ENCODE data around the gene NAALADL2. TPM values are rescaled to one million over a fixed set of nuclear protein-coding genes. Genes with fewer than 3 reads are reported as not detected.
"Not testable (repeated sequence)": the region's sequence is repeated elsewhere in the genome, so short reads cannot be mapped to it uniquely, and the experiment has no call there.

NAALADL2 gene
- total RNA-seq, 1 donor from 2014 or later: 5.9 TPM

DNA sequence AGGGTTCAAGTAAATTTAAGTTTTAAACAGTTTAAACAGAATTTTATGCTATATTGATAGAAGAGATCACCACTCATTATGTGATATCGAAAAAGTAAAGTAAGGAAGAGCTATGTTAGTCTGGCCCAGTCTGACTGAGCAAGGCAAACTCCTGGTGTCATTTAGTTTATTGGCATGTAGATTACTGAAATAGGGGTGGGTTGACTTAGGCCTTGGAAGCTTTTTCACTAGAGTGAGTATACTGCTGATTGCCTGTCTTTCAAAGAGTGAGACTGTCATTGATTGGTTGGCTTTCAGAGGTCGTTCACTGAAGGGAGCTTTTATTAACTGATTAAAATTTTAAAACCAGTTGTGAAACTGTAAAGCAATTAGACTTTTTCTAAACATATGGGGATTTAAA, 294.5 kb downstream of the NAALADL2 start:
- intact Hi-C loops (cut with DNase I): no loop called here
- Histone ChIP-seq H3K27ac (no peak overlapping the region), H3K4me1 (no peaks in the 10 kb centered on the region), H3K9me3 (no peaks in the 10 kb centered on the region), H3K4me3 (no peak overlapping the region), H3K27me3 (no peaks in the 10 kb centered on the region), H3K36me3 (no peaks in the 10 kb centered on the region)
- no peak for DNase-seq (ENCODE audit: low spot score in 2 of 2)
- TF ChIP-seq, protein P1, sequence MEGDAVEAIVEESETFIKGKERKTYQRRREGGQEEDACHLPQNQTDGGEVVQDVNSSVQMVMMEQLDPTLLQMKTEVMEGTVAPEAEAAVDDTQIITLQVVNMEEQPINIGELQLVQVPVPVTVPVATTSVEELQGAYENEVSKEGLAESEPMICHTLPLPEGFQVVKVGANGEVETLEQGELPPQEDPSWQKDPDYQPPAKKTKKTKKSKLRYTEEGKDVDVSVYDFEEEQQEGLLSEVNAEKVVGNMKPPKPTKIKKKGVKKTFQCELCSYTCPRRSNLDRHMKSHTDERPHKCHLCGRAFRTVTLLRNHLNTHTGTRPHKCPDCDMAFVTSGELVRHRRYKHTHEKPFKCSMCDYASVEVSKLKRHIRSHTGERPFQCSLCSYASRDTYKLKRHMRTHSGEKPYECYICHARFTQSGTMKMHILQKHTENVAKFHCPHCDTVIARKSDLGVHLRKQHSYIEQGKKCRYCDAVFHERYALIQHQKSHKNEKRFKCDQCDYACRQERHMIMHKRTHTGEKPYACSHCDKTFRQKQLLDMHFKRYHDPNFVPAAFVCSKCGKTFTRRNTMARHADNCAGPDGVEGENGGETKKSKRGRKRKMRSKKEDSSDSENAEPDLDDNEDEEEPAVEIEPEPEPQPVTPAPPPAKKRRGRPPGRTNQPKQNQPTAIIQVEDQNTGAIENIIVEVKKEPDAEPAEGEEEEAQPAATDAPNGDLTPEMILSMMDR (IDR thresholded peaks at IDR 0.05): no peak

DNA sequence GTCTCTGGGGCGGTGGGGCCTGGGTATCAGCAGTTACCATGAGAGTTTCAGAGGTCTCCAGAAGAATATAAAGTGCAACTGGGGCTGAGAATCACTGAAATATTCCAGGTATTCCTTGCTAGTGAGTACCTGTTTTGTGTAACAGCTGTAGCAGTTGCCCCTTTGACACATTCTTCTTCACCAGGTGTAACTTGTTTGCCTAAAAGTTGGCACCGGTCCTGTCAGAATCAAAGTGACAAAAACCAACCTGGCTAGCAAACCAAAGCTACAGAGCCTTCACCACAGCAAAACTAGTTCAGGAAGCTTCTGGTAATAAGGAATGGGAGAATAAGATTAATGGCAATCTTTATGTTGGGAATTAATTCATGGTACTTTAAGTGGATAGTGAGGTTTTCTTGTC, 296.0 kb downstream of the NAALADL2 start:
- Histone ChIP-seq H3K4me3 (no peak overlapping the region), H3K27ac (no peak overlapping the region), H3K4me1 (no peaks in the 10 kb centered on the region), H3K27me3 (no peaks in the 10 kb centered on the region), H3K9me3 (no peaks in the 10 kb centered on the region), H3K36me3 (no peaks in the 10 kb centered on the region)
- no peak for DNase-seq (ENCODE audit: low spot score in 2 of 2)
- TF ChIP-seq, protein P1 (IDR thresholded peaks at IDR 0.05): no peak
- intact Hi-C loops (cut with DNase I): no loop called here

DNA sequence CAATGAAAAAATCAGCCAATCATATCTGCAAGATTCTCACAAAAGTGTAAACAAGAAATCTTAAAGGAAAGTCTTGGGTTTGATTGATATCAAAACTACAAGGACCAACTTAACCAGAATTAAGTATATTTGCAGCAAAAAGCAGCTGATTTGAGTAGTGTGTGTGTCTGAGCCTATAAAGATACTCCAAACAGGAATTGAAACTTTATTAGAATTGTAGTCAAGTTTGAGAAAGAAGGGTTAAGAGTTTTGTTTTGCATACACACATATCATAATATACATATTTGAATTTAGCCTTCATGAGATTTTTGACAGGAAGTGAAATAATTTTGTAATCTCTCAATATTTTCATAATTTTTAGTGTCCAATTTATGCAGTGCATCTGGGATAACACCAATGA, 300.1 kb downstream of the NAALADL2 start:
- TF ChIP-seq, protein P1 (IDR thresholded peaks at IDR 0.05): no peak
- Histone ChIP-seq H3K27me3 (no peaks in the 10 kb centered on the region), H3K36me3 (no peaks in the 10 kb centered on the region), H3K27ac (no peak overlapping the region), H3K4me1 (no peaks in the 10 kb centered on the region), H3K4me3 (no peak overlapping the region), H3K9me3 (no peaks in the 10 kb centered on the region)
- no peak for DNase-seq (ENCODE audit: low spot score in 2 of 2)
- intact Hi-C loops (cut with DNase I): no loop called here

DNA sequence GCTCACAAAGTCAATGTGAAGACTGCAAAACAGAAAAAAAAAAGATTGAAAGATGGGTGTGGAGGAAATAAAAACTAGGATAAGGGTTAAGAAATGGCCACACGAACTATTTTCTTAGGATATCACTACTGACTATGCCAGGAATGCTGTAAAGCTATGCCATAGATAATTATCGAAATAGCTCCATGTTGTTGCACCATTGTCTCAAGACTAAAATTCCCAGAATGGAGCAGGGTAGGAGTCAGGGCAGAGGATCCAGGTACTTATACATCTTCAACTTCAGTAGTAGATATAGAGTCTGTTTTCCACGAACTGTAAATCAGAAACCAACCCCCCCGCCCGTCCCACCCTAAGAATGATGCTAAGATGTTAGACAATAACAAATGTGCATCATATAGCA, 302.2 kb downstream of the NAALADL2 start:
- DNase-seq (ENCODE audit: low spot score in 2 of 2): no peak
- H3K27ac ChIP-seq: no peak overlapping the region
- no peaks in the 10 kb centered on the region for H3K4me1 ChIP-seq
- intact Hi-C loops (cut with DNase I): no loop called here
- no peak overlapping the region for H3K4me3 ChIP-seq
- H3K27me3 ChIP-seq: no peaks in the 10 kb centered on the region
- TF ChIP-seq, protein P1 (IDR thresholded peaks at IDR 0.05): no peak
- no peaks in the 10 kb centered on the region for H3K36me3 ChIP-seq
- no peaks in the 10 kb centered on the region for H3K9me3 ChIP-seq

DNA sequence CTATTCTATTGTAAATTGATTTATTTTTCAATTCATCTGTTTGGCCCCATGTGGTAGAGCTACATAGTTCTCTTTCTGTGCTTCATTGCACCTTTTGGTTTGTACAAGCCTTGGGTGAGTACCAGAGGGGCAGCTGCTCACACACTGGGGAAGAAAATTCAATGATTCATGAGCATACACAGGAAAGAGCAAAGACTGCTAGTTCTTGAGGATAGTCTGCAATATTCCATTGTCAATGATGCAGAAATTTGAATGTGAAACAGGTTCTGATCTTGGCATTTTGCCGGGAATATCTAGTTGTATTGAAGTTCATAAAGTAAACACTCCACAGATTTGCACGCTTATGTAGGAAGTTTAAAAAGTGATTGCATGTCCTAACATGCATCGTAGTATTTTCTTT, 304.6 kb downstream of the NAALADL2 start:
- no peaks in the 10 kb centered on the region for H3K36me3 ChIP-seq
- H3K9me3 ChIP-seq: no peaks in the 10 kb centered on the region
- H3K27ac ChIP-seq: no peak overlapping the region
- H3K4me1 ChIP-seq: no peaks in the 10 kb centered on the region
- H3K27me3 ChIP-seq: no peaks in the 10 kb centered on the region
- intact Hi-C loops (cut with DNase I): no loop called here
- DNase-seq (ENCODE audit: low spot score in 2 of 2): no peak
- TF ChIP-seq, protein P1 (IDR thresholded peaks at IDR 0.05): no peak
- no peak overlapping the region for H3K4me3 ChIP-seq

DNA sequence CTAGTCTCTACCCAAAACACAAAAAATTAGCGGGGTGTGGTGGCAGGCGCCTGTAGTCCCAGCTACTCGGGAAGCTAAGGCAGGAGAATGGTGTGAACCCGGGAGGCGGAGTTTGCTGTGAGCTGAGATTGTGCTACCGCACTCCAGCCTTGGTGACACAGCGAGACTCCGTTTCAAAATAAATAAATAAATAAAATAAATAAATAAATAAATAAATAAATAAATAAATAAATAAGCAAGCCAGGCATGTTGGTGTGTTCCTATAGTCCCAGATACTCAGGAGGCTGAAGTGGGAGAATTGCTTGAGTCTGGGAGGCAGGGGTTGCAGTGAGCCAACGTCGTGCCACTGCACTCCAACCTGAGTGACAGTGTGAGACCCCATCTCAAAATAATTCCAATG, 314.0 kb downstream of the NAALADL2 start:
- intact Hi-C loops (cut with DNase I); H3K4me3 ChIP-seq; H3K36me3 ChIP-seq; H3K9me3 ChIP-seq; H3K27ac ChIP-seq; H3K27me3 ChIP-seq; DNase-seq (ENCODE audit: low spot score in 2 of 2); H3K4me1 ChIP-seq: not testable (repeated sequence)
